GM12878 (cell line): ENCODE results near the gene CTBP1. TPM values are rescaled to one million over a fixed set of nuclear protein-coding genes. Genes with fewer than 3 reads are reported as not detected.
A peak's percentile ranks its signal among the peaks of the same experiment; 100 is the strongest.

Experiments
- CEBPB ChIP-seq, 2 experiments: fragments of 150-350 bp in 1 of 2; IDR thresholded peaks; 2 replicates each; pipeline ENCODE4 v1.6.1; 2012 to 2014; ENCODE audit warnings: low read depth in 2 of 2, low read length in 2 of 2, borderline replicate concordance in 1 of 2, inconsistent platforms in 1 of 2
- CHD1 ChIP-seq: IDR thresholded peaks from 2 replicates; pipeline ENCODE4 v1.6.1; 2012; ENCODE audit warnings: low read depth, low read length, improper control_type of control experiment
- E4F1 ChIP-seq: fragments of 450-650 bp; IDR thresholded peaks from 2 replicates; pipeline ENCODE4 v1.6.1; 2018; ENCODE audit warnings: borderline replicate concordance, mild to moderate bottlenecking; ENCODE audit not compliant: partially characterized antibody
- HDAC2 ChIP-seq: fragments of 200-600 bp; sonication (generic); IDR thresholded peaks from 2 replicates; pipeline ENCODE4 v1.6.1; 2017
- JUNB ChIP-seq: IDR thresholded peaks from 2 replicates; pipeline ENCODE4 v1.6.1; 2016; ENCODE audit warnings: antibody characterized with exemption, mild to moderate bottlenecking
- MXI1 ChIP-seq: fragments of 150-350 bp; IDR thresholded peaks from 2 replicates; pipeline ENCODE4 v1.6.1; 2011; ENCODE audit warnings: low read depth, mild to moderate bottlenecking, inconsistent platforms, low read length, improper control_type of control experiment
- NFIC ChIP-seq: IDR thresholded peaks from 2 replicates; pipeline ENCODE4 v1.6.1; 2012; ENCODE audit warnings: low read depth, mild to moderate bottlenecking, inconsistent platforms, low read length, moderate library complexity
- NFXL1 ChIP-seq: fragments of 450-650 bp; IDR thresholded peaks from 2 replicates; pipeline ENCODE4 v1.6.1; 2017; ENCODE audit warnings: antibody characterized with exemption, mild to moderate bottlenecking, borderline replicate concordance
- NKRF ChIP-seq: fragments of 450-650 bp; conservative IDR thresholded peaks from 2 replicates; pipeline ENCODE4 v1.6.1; 2017; ENCODE audit warnings: mild to moderate bottlenecking, moderate library complexity
- POU2F2 ChIP-seq: IDR thresholded peaks from 3 replicates; pipeline ENCODE4 v1.6.1; 2011; ENCODE audit warnings: low read depth, mild to moderate bottlenecking, low read length, borderline replicate concordance
- RAD21 ChIP-seq: IDR thresholded peaks from 2 replicates; pipeline ENCODE4 v1.6.1; 2011; ENCODE audit warnings: mild to moderate bottlenecking, low read depth, low read length, moderate library complexity; ENCODE audit not compliant: insufficient read depth
- STAT3 ChIP-seq: IDR thresholded peaks from 2 replicates; pipeline ENCODE4 v1.6.1; 2011; ENCODE audit warnings: low read depth, low read length, improper control_type of control experiment
- TCF7 ChIP-seq: IDR thresholded peaks from 2 replicates; pipeline ENCODE4 v1.6.1; 2014; ENCODE audit warnings: antibody characterized with exemption, borderline replicate concordance
- ZNF207 ChIP-seq: fragments of 450-650 bp; IDR thresholded peaks from 2 replicates; pipeline ENCODE4 v1.6.1; 2014; ENCODE audit warnings: antibody characterized with exemption, mild to moderate bottlenecking, borderline replicate concordance
- ZNF592 ChIP-seq: fragments of 450-650 bp; IDR thresholded peaks from 2 replicates; pipeline ENCODE4 v1.6.1; 2017; ENCODE audit warnings: mild to moderate bottlenecking, moderate library complexity
- polyA plus RNA-seq, 11 experiments: library from polyadenylated mRNA; depleted of rRNA in 4 of 11; unstranded in 6 of 11; stranded (reverse) in 5 of 11; fragments of >200 nt; fragmentation: Nextera tagmentation in 4 of 11; fragmentation: Illumina TruSeq in 1 of 11; extraction: Ambion mirVana in 4 of 11; extraction: Trizol in 1 of 11; gene quantifications; 1 replicate in 1 of 11; 2 replicates in 10 of 11; pipeline versions ENCODE4 v1.2.1 to v1.2.3, GENCODE V29; 2011 to 2016; ENCODE audit warnings: inconsistent platforms in 2 of 11, missing spikeins in 2 of 11, low read depth in 1 of 11
- total RNA-seq, 4 experiments: library from RNA; depleted of rRNA in 3 of 4; stranded (reverse); fragments of >200 nt in 3 of 4; fragmentation: Illumina TruSeq in 1 of 4; extraction: Trizol in 1 of 4; gene quantifications; 2 replicates each; pipeline versions ENCODE4 v1.2.1 to v1.2.3, GENCODE V29; 2013 to 2021
- TF ChIP-seq, protein P1 (sequence below): fragments of 150-350 bp; IDR thresholded peaks from 2 replicates; pipeline ENCODE4 v1.6.1; 2016; ENCODE audit warnings: low read depth, low read length

The CTBP1 gene
- total and polyA plus RNA-seq, 10 of the 15 experiments (the other 5 are each of a cell fraction or from before 2014, with no cell fraction given): 7.4 to 182 (median 63.1) TPM

DNA sequence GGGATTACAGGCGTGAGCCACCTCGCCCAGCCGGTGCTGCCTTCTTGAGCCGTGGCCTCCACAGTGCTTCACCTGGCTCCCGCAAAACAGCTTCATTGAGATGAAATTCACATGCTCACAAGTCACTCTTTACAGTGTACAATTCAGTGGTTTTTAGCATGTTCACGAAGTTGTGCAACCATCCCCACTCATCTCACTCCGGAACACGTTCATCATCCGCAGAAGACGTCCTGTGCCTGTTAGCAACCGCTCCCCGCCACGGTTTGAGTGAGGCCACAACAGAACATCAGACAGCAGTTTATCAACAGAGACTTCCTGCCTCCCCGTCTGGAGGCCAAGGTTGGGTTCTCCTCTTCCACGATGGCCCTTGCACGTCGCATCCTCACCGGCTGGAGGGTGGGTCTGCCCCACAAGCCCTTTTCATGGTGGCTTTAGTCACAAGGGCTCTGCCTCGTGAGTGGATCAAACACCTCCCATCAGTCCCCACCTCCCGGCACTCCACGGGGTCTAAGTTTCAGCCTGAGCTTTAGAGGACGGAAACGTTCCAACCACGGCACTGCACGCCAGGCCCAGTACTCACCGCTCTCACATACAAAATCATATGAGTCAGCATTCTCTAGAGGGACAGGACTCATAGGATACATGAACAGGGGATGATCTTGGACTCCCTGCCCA lies 46.9 kb downstream of the CTBP1 start (continued):
- TF ChIP-seq NKRF (no peak), CEBPB (IDR thresholded peaks at IDR 0.05; ENCODE audit: borderline replicate concordance in 1 of 2, low read depth in 2 of 2, low read length in 2 of 2) (peak in 1 of 2 experiments; percentile 43; a peak in 1 of 4 replicates), E4F1 (no peak), POU2F2 (no peak), ZNF207 (0 out of 2 replicates have a peak, but pooled peaks have one; percentile 14), NFIC (no peak), STAT3 (no peak), ZNF592 (no peak), NFXL1 (no peak), MXI1 (peak; percentile 45; the same call in 1 of the 2 replicates), JUNB (no peak), CHD1 (no peak), TCF7 (no peak), RAD21 (no peak), HDAC2 (no peak)
- TF ChIP-seq, protein P1, sequence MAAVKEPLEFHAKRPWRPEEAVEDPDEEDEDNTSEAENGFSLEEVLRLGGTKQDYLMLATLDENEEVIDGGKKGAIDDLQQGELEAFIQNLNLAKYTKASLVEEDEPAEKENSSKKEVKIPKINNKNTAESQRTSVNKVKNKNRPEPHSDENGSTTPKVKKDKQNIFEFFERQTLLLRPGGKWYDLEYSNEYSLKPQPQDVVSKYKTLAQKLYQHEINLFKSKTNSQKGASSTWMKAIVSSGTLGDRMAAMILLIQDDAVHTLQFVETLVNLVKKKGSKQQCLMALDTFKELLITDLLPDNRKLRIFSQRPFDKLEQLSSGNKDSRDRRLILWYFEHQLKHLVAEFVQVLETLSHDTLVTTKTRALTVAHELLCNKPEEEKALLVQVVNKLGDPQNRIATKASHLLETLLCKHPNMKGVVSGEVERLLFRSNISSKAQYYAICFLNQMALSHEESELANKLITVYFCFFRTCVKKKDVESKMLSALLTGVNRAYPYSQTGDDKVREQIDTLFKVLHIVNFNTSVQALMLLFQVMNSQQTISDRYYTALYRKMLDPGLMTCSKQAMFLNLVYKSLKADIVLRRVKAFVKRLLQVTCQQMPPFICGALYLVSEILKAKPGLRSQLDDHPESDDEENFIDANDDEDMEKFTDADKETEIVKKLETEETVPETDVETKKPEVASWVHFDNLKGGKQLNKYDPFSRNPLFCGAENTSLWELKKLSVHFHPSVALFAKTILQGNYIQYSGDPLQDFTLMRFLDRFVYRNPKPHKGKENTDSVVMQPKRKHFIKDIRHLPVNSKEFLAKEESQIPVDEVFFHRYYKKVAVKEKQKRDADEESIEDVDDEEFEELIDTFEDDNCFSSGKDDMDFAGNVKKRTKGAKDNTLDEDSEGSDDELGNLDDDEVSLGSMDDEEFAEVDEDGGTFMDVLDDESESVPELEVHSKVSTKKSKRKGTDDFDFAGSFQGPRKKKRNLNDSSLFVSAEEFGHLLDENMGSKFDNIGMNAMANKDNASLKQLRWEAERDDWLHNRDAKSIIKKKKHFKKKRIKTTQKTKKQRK: no peak
